Effector memory CD8-positive, alpha-beta T cell (primary cell): ENCODE data around the gene MYCN.

Source experiments
- ATAC-seq: fragments of 150-1000 bp; cut with Tn5 transposase; replicated peaks from 2 replicates; pipeline ENCODE4 v1.10.0; 2021; ENCODE audit warnings: mild to moderate bottlenecking, moderate library complexity
- DNase-seq, 3 experiments: peaks; one replicate each; pipeline ENCODE4 v3.0.0; 2021
- H3K27ac Mint-ChIP-seq, 2 donors: one replicate each; pipeline ENCODE4 v1.8.0; 2022; ENCODE audit warnings: mild to moderate bottlenecking in 2 of 2, mixed read lengths in 2 of 2, moderate library complexity in 2 of 2
- H3K27me3 Mint-ChIP-seq, 2 donors: one replicate each; pipeline ENCODE4 v1.8.0; 2022; ENCODE audit warnings: mixed read lengths in 2 of 2
- H3K36me3 Mint-ChIP-seq: one replicate; pipeline ENCODE4 v1.8.0; 2022; ENCODE audit warnings: mild to moderate bottlenecking, moderate library complexity, mixed read lengths; ENCODE audit not compliant: insufficient read depth
- H3K4me1 Mint-ChIP-seq, 2 donors: one replicate each; pipeline ENCODE4 v1.8.0; 2022; ENCODE audit warnings: low read depth in 2 of 2, mixed read lengths in 2 of 2
- H3K4me3 Mint-ChIP-seq, 2 donors: one replicate each; pipeline ENCODE4 v1.8.0; 2022; ENCODE audit warnings: mild to moderate bottlenecking in 2 of 2, mixed read lengths in 2 of 2, moderate library complexity in 2 of 2
- H3K9me3 Mint-ChIP-seq, 2 donors: one replicate each; pipeline ENCODE4 v1.8.0; 2022; ENCODE audit warnings: mixed read lengths in 2 of 2

MYCN gene

GRCh38 chr2:15969214-15969613 is 28.9 kb downstream of the MYCN start:
- ATAC-seq = no peak
- no peak for DNase-seq
- Mint-ChIP-seq H3K36me3 (no peaks in the 10 kb centered on the region), H3K4me3 (no peak overlapping the region), H3K27me3 (no peaks in the 10 kb centered on the region), H3K27ac (no peak overlapping the region), H3K9me3 (peaks cover 0 to 5% of the 10 kb centered on the region in 2 donors), H3K4me1 (peaks cover 3 to 6% of the 10 kb centered on the region in 2 donors)

GRCh38 chr2:15970701-15971100 is 30.4 kb downstream of the MYCN start:
- H3K36me3 Mint-ChIP-seq = no peaks in the 10 kb centered on the region
- no peak for DNase-seq
- H3K27me3 Mint-ChIP-seq = no peaks in the 10 kb centered on the region
- peaks cover 0 to 5% of the 10 kb centered on the region in 2 donors for H3K9me3 Mint-ChIP-seq
- ATAC-seq = no peak
- no peak overlapping the region for H3K4me3 Mint-ChIP-seq
- H3K4me1 Mint-ChIP-seq = peaks cover 2 to 4% of the 10 kb centered on the region in 2 donors
- H3K27ac Mint-ChIP-seq = no peak overlapping the region

GRCh38 chr2:15971351-15971750 is 31.0 kb downstream of the MYCN start:
- Mint-ChIP-seq H3K27ac (no peak overlapping the region), H3K36me3 (no peaks in the 10 kb centered on the region), H3K9me3 (peaks cover 0 to 5% of the 10 kb centered on the region in 2 donors), H3K27me3 (no peaks in the 10 kb centered on the region), H3K4me3 (no peak overlapping the region), H3K4me1 (no peaks in the 10 kb centered on the region)
- ATAC-seq (no peak), DNase-seq (no peak)

GRCh38 chr2:15971831-15972522 is 31.6 kb downstream of the MYCN start:
- no peak for ATAC-seq
- H3K27me3 Mint-ChIP-seq = no peaks in the 10 kb centered on the region
- H3K4me1 Mint-ChIP-seq = no peaks in the 10 kb centered on the region

GRCh38 chr2:15973481-15974401 is 33.4 kb downstream of the MYCN start:
- no peak overlapping the region for H3K4me3 Mint-ChIP-seq
- no peak for ATAC-seq
- no peaks in the 10 kb centered on the region for H3K4me1 Mint-ChIP-seq
- DNase-seq = no peak
- H3K36me3 Mint-ChIP-seq = no peaks in the 10 kb centered on the region
- no peaks in the 10 kb centered on the region for H3K27me3 Mint-ChIP-seq
- H3K9me3 Mint-ChIP-seq = peaks cover 0 to 5% of the 10 kb centered on the region in 2 donors
- no peak overlapping the region for H3K27ac Mint-ChIP-seq

More at GRCh38 chr2:15971831-15972522, 31.6 kb downstream of the MYCN start:
- H3K4me3 Mint-ChIP-seq = no peak overlapping the region
- H3K27ac Mint-ChIP-seq = no peak overlapping the region
- peaks cover 0 to 5% of the 10 kb centered on the region in 2 donors for H3K9me3 Mint-ChIP-seq
- no peak for DNase-seq
- H3K36me3 Mint-ChIP-seq = no peaks in the 10 kb centered on the region

GRCh38 chr2:15974565-15975260 is 34.4 kb downstream of the MYCN start:
- DNase-seq (no peak), ATAC-seq (no peak)
- Mint-ChIP-seq H3K4me1 (no peaks in the 10 kb centered on the region), H3K27me3 (no peaks in the 10 kb centered on the region), H3K27ac (no peak overlapping the region), H3K4me3 (no peak overlapping the region), H3K36me3 (no peaks in the 10 kb centered on the region), H3K9me3 (peaks cover 0 to 5% of the 10 kb centered on the region in 2 donors)

- Mint-ChIP-seq H3K27me3 (no peaks in the 10 kb centered on the region), H3K4me1 (no peaks in the 10 kb centered on the region), H3K36me3 (no peaks in the 10 kb centered on the region), H3K4me3 (no peak overlapping the region), H3K27ac (no peak overlapping the region), H3K9me3 (peaks cover 2 to 5% of the 10 kb centered on the region in 2 donors)
- DNase-seq (no peak), ATAC-seq (no peak)
Observed at GRCh38 chr2:15975261-15975600, 34.9 kb downstream of the MYCN start.

GRCh38 chr2:15975676-15976075 is 35.3 kb downstream of the MYCN start:
- no peaks in the 10 kb centered on the region for H3K4me1 Mint-ChIP-seq
- H3K4me3 Mint-ChIP-seq = no peak overlapping the region
- no peaks in the 10 kb centered on the region for H3K36me3 Mint-ChIP-seq
- no peak for DNase-seq
- ATAC-seq = no peak
- H3K27ac Mint-ChIP-seq = no peak overlapping the region
- peaks cover 2 to 3% of the 10 kb centered on the region in 2 donors for H3K9me3 Mint-ChIP-seq
- H3K27me3 Mint-ChIP-seq = no peaks in the 10 kb centered on the region

GRCh38 chr2:15976354-15976753 is 36.0 kb downstream of the MYCN start:
- H3K27me3 Mint-ChIP-seq = no peaks in the 10 kb centered on the region
- no peak for DNase-seq
- H3K36me3 Mint-ChIP-seq = no peaks in the 10 kb centered on the region
- no peaks in the 10 kb centered on the region for H3K4me1 Mint-ChIP-seq
- no peak overlapping the region for H3K4me3 Mint-ChIP-seq
- ATAC-seq = no peak
- peaks cover 0 to 2% of the 10 kb centered on the region in 2 donors for H3K9me3 Mint-ChIP-seq
- H3K27ac Mint-ChIP-seq = no peak overlapping the region

GRCh38 chr2:15979051-15979758 is 38.9 kb downstream of the MYCN start:
- H3K27me3 Mint-ChIP-seq = no peaks in the 10 kb centered on the region
- peaks cover 0 to 2% of the 10 kb centered on the region in 2 donors for H3K9me3 Mint-ChIP-seq
- no peaks in the 10 kb centered on the region for H3K36me3 Mint-ChIP-seq
- no peaks in the 10 kb centered on the region for H3K4me1 Mint-ChIP-seq
- H3K27ac Mint-ChIP-seq = no peak overlapping the region
- H3K4me3 Mint-ChIP-seq = no peak overlapping the region
- DNase-seq (no peak), ATAC-seq (no peak)

- no peaks in the 10 kb centered on the region for H3K27me3 Mint-ChIP-seq
- no peak overlapping the region for H3K27ac Mint-ChIP-seq
- H3K9me3 Mint-ChIP-seq = peaks cover 0 to 2% of the 10 kb centered on the region in 2 donors
- DNase-seq (no peak), ATAC-seq (no peak)
- no peaks in the 10 kb centered on the region for H3K4me1 Mint-ChIP-seq
- no peaks in the 10 kb centered on the region for H3K36me3 Mint-ChIP-seq
- no peak overlapping the region for H3K4me3 Mint-ChIP-seq
Observed at GRCh38 chr2:15979759-15980604, 39.6 kb downstream of the MYCN start.

GRCh38 chr2:15980605-15981098 is 40.3 kb downstream of the MYCN start:
- peaks cover 0 to 2% of the 10 kb centered on the region in 2 donors for H3K9me3 Mint-ChIP-seq
- no peak overlapping the region for H3K27ac Mint-ChIP-seq
- no peaks in the 10 kb centered on the region for H3K36me3 Mint-ChIP-seq
- H3K4me1 Mint-ChIP-seq = no peaks in the 10 kb centered on the region
- DNase-seq (no peak), ATAC-seq (no peak)
- H3K4me3 Mint-ChIP-seq = no peak overlapping the region
- H3K27me3 Mint-ChIP-seq = no peaks in the 10 kb centered on the region
